ENCODE results near the gene FAM161A.

DNA sequence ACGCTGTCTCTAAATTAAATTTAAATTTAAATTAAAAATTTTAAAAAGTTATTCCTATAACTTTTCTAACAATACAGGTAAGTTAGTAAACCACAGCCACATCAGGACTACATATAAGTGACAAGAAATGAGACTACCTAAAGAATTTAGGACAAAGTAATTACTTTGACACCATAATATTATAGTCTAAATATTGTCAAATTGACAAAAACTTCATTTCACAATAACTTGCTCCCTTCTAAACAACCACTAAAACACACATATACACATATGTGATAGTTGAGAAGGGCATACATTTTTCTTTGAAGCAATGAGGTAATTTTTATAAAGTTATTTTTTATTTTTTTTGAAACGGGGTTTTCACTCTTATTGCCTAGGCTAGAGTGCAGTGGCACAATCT lies 31.6 kb downstream of the FAM161A start:
- TF ChIP-seq SIN3A (IDR thresholded peaks at IDR 0.05; ENCODE audit: borderline replicate concordance, insufficient read depth, low read length) (no peak), POLR2AphosphoS5 (IDR thresholded peaks at IDR 0.05; ENCODE audit: low read depth, low read length) (no peak), TAF1 (IDR thresholded peaks at IDR 0.05; ENCODE audit: borderline replicate concordance, insufficient read depth, low read length) (no peak)
- TF ChIP-seq, protein P1, sequence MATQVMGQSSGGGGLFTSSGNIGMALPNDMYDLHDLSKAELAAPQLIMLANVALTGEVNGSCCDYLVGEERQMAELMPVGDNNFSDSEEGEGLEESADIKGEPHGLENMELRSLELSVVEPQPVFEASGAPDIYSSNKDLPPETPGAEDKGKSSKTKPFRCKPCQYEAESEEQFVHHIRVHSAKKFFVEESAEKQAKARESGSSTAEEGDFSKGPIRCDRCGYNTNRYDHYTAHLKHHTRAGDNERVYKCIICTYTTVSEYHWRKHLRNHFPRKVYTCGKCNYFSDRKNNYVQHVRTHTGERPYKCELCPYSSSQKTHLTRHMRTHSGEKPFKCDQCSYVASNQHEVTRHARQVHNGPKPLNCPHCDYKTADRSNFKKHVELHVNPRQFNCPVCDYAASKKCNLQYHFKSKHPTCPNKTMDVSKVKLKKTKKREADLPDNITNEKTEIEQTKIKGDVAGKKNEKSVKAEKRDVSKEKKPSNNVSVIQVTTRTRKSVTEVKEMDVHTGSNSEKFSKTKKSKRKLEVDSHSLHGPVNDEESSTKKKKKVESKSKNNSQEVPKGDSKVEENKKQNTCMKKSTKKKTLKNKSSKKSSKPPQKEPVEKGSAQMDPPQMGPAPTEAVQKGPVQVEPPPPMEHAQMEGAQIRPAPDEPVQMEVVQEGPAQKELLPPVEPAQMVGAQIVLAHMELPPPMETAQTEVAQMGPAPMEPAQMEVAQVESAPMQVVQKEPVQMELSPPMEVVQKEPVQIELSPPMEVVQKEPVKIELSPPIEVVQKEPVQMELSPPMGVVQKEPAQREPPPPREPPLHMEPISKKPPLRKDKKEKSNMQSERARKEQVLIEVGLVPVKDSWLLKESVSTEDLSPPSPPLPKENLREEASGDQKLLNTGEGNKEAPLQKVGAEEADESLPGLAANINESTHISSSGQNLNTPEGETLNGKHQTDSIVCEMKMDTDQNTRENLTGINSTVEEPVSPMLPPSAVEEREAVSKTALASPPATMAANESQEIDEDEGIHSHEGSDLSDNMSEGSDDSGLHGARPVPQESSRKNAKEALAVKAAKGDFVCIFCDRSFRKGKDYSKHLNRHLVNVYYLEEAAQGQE (IDR thresholded peaks at IDR 0.05; ENCODE audit: insufficient read depth in 1 of 2, low read depth in 2 of 2, low read length in 2 of 2) = no peak

All from PFSK-1 (cell line).